Esophagus squamous epithelium (tissue), 5 donors: Measurements from ENCODE around the gene PLBD2. TPM values are rescaled to one million over a fixed set of nuclear protein-coding genes. Genes with fewer than 3 reads are reported as not detected.
"Not testable (repeated sequence)": the region's sequence is repeated elsewhere in the genome, so short reads cannot be mapped to it uniquely, and the experiment has no call there.

Experiments
- DNase-seq: peaks from one replicate; lab custom pipeline; 2025; lab: John Stamatoyannopoulos, UW
- H3K27ac ChIP-seq, 4 donors: fragments of 200-600 bp; sonication (generic); one replicate each; pipeline ENCODE4 v1.5.1; 2016 to 2019; ENCODE audit warnings: mild to moderate bottlenecking in 1 of 4
- H3K27me3 ChIP-seq, 4 donors: fragments of 200-600 bp; sonication (generic); 1 replicate in 3 of 4; 2 replicates in 1 of 4; pipeline versions ENCODE4 v1.5.1 to v1.6.0; 2017 to 2021; ENCODE audit warnings: antibody characterized with exemption in 1 of 4
- H3K36me3 ChIP-seq, 3 donors: fragments of 200-600 bp; sonication (generic); one replicate each; pipeline ENCODE4 v1.5.1; 2016 to 2019
- H3K4me1 ChIP-seq, 3 donors: fragments of 200-600 bp; sonication (generic); one replicate each; pipeline ENCODE4 v1.5.1; 2017 to 2019
- H3K4me3 ChIP-seq, 4 donors: fragments of 200-600 bp; sonication (generic); 1 replicate in 3 of 4; 2 replicates in 1 of 4; pipeline ENCODE4 v1.5.1; 2016 to 2019; ENCODE audit warnings: mild to moderate bottlenecking in 2 of 4, moderate library complexity in 1 of 4
- H3K9me3 ChIP-seq, 3 donors: fragments of 200-600 bp; sonication (generic); one replicate each; pipeline ENCODE4 v1.5.1; 2016 to 2019
- POLR2A ChIP-seq, 4 donors: fragments of 450-650 bp; IDR thresholded peaks; one replicate each; pipeline ENCODE4 v1.6.1; 2017; ENCODE audit warnings: antibody characterized with exemption in 4 of 4, mild to moderate bottlenecking in 4 of 4, moderate library complexity in 3 of 4
- WGBS, 2 donors: methylation state at CpG; one replicate each; pipeline ENCODE4 v1.1.5; 2018; 5-methylcytosine and 5-hydroxymethylcytosine counted together
- intact Hi-C: fragments of 100-400 bp; cut with DNase I; formaldehyde crosslinking; loops from one replicate; pipeline ENCODE4 v1.15.0; 2022
- total RNA-seq, 4 donors: library from RNA; depleted of rRNA; stranded (reverse); fragments of >200 nt; gene quantifications; one replicate each; pipeline ENCODE4 v1.1.0, GENCODE V29; 2016
- TF ChIP-seq, protein P1 (sequence below), 6 experiments: fragments of 450-650 bp in 4 of 6; fragments of 200-600 bp in 2 of 6; sonication (generic) in 2 of 6; IDR thresholded peaks; one replicate each; pipeline ENCODE4 v1.5.1; 2016 to 2019; ENCODE audit warnings: antibody characterized with exemption in 6 of 6, mild to moderate bottlenecking in 4 of 6, moderate library complexity in 4 of 6
- donor health status: DM: yes; HTN: yes; CAD: no.

PLBD2 gene
- total RNA-seq, 4 donors from 2014 or later, result 14.3 to 22.0 (median 17.1) TPM

DNA sequence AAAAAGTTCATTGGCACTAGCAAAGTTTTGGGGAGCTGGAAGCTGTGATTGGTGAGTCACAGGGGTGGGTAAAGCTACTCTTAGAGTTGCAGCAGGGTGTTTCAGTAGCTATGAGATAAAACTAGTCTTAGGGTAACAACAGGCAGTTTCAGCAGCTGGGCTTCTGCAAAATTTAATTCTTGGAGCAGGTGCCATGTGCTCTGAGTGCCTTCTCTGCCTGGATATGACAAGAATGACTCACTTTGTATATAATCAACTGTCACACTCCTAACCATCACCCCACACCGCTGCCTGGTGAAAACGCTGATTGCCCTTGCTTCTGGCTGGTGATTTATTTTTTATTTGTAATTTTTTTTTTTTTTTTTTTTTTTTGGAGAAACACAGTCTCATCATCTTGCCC, 10.5 kb upstream of the PLBD2 start:
- 43 to 57% methylated on average over 2 of the region's 2 CpGs for WGBS, 2 donors
- no peak overlapping the region for H3K27ac ChIP-seq
- no peak overlapping the region for H3K4me3 ChIP-seq
- TF ChIP-seq, protein P1, sequence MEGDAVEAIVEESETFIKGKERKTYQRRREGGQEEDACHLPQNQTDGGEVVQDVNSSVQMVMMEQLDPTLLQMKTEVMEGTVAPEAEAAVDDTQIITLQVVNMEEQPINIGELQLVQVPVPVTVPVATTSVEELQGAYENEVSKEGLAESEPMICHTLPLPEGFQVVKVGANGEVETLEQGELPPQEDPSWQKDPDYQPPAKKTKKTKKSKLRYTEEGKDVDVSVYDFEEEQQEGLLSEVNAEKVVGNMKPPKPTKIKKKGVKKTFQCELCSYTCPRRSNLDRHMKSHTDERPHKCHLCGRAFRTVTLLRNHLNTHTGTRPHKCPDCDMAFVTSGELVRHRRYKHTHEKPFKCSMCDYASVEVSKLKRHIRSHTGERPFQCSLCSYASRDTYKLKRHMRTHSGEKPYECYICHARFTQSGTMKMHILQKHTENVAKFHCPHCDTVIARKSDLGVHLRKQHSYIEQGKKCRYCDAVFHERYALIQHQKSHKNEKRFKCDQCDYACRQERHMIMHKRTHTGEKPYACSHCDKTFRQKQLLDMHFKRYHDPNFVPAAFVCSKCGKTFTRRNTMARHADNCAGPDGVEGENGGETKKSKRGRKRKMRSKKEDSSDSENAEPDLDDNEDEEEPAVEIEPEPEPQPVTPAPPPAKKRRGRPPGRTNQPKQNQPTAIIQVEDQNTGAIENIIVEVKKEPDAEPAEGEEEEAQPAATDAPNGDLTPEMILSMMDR (IDR thresholded peaks at IDR 0.05), result no peak
- no peak for TF ChIP-seq POLR2A (IDR thresholded peaks at IDR 0.05)
- H3K27me3 ChIP-seq, result peaks cover 0 to 3% (median 0%) of the 10 kb centered on the region in 4 donors
- no peaks in the 10 kb centered on the region for H3K9me3 ChIP-seq
- intact Hi-C loops, result no loop called here
- DNase-seq, result no peak
- H3K36me3 ChIP-seq, result no peaks in the 10 kb centered on the region
- H3K4me1 ChIP-seq, result no peaks in the 10 kb centered on the region

DNA sequence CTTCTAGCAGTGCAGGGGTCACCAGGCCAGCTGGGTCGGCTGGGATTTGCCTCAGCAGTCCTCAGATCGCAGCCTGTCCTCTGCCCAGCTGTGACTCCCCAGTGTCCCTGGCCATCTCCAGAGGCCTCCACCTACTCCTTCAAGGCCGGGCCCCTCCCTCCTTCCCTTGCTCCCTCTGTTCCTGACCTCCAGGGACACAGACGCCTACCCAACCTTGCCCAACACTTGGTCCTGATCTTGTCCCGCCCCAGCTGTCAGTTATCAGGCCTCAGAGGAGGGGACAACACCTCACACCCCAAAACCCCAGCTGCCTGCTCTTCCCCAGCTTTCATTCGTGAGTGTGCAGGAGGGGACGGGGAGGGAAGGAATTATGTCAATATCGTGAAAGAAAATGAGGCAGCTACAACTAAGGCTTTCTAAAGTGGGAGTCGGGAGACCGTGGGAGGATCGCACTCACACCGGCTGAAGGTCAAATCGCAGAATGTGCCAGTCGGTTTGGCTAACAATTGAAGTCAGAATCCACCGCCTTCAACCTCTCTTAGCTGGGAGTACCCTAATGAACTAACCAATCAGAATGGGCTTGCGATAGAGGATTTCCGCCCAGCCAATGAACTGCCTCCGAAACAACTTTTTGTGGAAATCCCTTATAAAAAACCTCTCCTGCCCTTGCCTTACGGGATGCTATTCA, 9.4 kb upstream of the PLBD2 start:
- 67 to 74% methylated on average over 15 of the region's 19 CpGs for WGBS, 2 donors
- no peaks in the 10 kb centered on the region for H3K36me3 ChIP-seq
- intact Hi-C loops, result no loop called here
- no peak overlapping the region for H3K27ac ChIP-seq
- no peak overlapping the region for H3K4me3 ChIP-seq
- H3K9me3 ChIP-seq, result no peaks in the 10 kb centered on the region
- no peak for DNase-seq
- no peak for TF ChIP-seq POLR2A (IDR thresholded peaks at IDR 0.05)
- TF ChIP-seq, protein P1 (IDR thresholded peaks at IDR 0.05), result no peak
- H3K27me3 ChIP-seq, result peaks cover 0 to 3% (median 0%) of the 10 kb centered on the region in 4 donors
- H3K4me1 ChIP-seq, result no peaks in the 10 kb centered on the region

DNA sequence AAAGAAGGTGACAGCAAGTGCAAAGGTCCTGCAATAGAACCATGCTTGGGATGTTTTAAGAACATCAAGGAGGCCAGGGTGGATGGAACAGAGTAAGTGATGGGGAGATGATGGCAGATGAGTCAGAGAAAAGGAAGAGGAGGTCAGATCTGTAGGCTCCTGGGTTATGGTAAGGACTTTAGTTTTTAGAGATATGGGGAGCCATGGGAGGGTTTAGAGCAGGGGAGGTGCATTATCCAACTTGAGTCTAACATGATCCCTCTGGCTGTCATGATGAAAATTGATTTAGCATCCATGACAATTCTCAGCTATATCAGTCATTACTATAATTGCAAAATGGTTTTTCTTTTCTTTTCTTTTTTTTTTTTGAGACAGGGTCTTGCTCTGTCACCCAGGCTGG, 7.3 kb upstream of the PLBD2 start:
- H3K4me3 ChIP-seq, result no peak overlapping the region
- no peaks in the 10 kb centered on the region for H3K36me3 ChIP-seq
- no peak overlapping the region for H3K27ac ChIP-seq
- DNase-seq, result no peak
- peaks cover 0 to 3% (median 0%) of the 10 kb centered on the region in 4 donors for H3K27me3 ChIP-seq
- H3K4me1 ChIP-seq, result no peaks in the 10 kb centered on the region
- no peaks in the 10 kb centered on the region for H3K9me3 ChIP-seq
- intact Hi-C loops, result no loop called here
- TF ChIP-seq, protein P1 (IDR thresholded peaks at IDR 0.05), result no peak

DNA sequence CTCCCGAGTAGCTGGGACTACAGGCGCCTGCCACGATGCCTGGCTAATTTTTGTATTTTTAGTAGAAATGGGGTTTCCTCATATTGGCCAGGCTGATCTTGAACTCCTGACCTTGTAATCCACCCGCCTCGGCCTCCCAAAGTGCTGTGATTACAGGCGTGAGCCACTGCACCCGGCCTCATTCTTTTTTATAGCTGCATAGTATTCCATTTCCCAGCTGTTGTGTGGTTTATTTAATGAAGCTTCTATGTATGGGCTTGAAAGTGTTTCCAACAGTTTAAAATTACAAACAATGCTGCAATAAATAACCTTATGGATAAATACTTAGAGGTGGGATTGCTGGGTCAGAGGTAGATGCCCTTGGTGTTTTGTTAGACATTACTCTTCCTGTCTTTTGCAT, 4.2 kb upstream of the PLBD2 start:
- DNase-seq, H3K27ac ChIP-seq, intact Hi-C loops, H3K9me3 ChIP-seq, H3K4me3 ChIP-seq, H3K27me3 ChIP-seq, H3K36me3 ChIP-seq: not testable (repeated sequence)
- WGBS, 2 donors, result 81 to 88% methylated on average over 7 of the region's 7 CpGs
- H3K4me1 ChIP-seq, result peaks cover 0 to 19% (median under 1%) of the 10 kb centered on the region in 3 donors

DNA sequence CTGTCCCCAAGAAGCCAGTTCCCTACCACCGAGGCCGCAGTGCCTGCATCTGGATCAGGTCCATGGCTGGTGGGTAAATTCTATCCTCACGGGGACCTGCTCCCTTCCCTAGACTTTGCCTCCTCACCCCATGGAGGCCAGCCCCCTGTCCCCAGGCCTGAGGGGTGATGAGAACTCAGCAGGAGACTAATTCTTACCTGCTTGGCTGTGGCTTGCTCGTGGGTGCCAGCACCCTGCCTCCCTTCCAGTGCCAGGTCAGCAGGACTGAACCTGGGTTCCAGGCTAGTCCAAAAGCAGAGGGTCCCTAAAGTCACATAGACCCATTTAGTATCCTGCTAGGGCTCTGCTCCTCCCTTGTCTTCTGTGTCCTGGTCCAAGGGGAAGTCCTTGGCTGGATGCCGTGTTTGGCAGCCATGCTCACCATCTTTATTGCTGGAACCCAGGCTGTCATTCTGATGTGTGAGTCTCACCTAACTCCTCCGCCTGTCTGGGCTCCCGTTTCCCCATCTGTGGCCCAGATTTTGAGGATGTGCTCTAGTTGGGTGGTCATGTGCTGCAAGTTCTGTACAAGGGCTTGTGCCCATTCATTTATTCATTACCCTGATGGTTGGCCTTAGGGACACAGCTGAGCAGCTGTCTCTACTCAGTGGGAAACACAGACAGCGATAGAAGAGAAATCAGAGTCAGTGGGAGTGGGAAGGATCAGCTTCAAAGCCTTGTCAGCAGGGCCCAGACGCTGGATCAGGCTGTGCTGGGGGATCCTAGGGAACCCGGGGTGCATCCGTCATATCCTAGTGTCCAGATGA, 949 bp downstream of the PLBD2 start:
- H3K4me3 ChIP-seq, result peak overlapping the region; percentile 58 to 99 (median 97)
- H3K27ac ChIP-seq, result peak overlapping the region; percentile 74 to 95 (median 90)
- peaks cover 7 to 32% (median 10%) of the 10 kb centered on the region in 3 donors for H3K4me1 ChIP-seq
- H3K36me3 ChIP-seq, result peaks cover 0 to 8% (median 0%) of the 10 kb centered on the region in 3 donors
- no peak for DNase-seq
- intact Hi-C loops, result no loop called here
- no peaks in the 10 kb centered on the region for H3K9me3 ChIP-seq
- H3K27me3 ChIP-seq, result no peaks in the 10 kb centered on the region
- TF ChIP-seq, protein P1 (IDR thresholded peaks at IDR 0.05), result no peak
- no peak for TF ChIP-seq POLR2A (IDR thresholded peaks at IDR 0.05)
- WGBS, 2 donors, result 40 to 56% methylated on average over 7 to 9 of the region's 11 CpGs
